GM19463 (cell line): ENCODE measurements around the gene CASTOR1.

ENCODE experiments used
- ATAC-seq: cut with Tn5 transposase; IDR thresholded peaks from one replicate; pipeline ENCODE4 v1.9.1; 2021; ENCODE audit warnings: mild to moderate bottlenecking, moderate library complexity; ENCODE audit not compliant: unreplicated experiment

Gene CASTOR1

GRCh38 chr22:30301995-30302809 is 12.9 kb upstream of the CASTOR1 start:
- no peak for ATAC-seq

DNA sequence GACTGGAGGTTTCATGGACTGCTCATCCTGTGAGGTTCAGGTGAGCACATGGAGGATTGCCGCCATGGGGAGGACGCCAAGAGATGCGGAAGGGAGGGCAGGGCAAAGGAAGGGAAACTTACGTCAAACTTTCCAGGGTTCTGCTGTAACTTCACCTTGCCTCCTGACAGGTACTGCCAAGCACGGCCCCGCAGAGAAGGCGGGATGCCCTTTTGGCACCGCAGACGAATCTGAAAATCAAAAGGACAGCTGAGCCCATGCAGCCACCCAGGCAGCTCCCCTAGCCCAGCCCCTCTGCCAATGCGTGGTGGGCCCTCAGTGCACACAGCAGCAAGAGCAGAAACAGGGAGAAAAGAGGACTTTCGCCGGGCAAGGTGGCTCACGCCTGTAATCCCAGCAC is 10.0 kb upstream of the CASTOR1 start:
- ATAC-seq: no peak

- no peak for ATAC-seq
These were observed 8.8 kb upstream of the CASTOR1 start for GRCh38 chr22:30297991-30298701.

GRCh38 chr22:30297276-30297990 is 8.1 kb upstream of the CASTOR1 start:
- ATAC-seq: no peak

GRCh38 chr22:30296833-30297232 is 7.5 kb upstream of the CASTOR1 start:
- no peak for ATAC-seq

DNA sequence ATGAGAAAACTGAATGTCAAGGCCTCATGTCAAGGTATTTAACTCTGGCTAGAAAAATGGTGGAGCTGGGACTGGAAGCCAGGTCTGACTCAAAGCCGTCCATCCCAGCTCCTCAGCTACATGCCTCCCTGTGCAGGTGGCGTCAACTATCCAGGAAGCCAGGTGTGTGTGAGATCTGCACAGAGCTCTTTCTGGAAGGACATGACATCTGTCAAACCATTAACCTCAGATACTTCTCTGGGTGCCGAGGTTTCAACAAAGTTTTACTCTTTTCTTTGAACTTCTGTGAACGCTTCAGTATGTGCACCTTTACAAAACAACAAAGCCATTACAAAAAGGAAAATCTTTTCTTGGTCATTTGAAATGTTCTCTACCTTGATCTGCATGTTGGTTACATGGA is 7.0 kb upstream of the CASTOR1 start:
- no peak for ATAC-seq

GRCh38 chr22:30295576-30295975 is 6.3 kb upstream of the CASTOR1 start:
- ATAC-seq: no peak

DNA sequence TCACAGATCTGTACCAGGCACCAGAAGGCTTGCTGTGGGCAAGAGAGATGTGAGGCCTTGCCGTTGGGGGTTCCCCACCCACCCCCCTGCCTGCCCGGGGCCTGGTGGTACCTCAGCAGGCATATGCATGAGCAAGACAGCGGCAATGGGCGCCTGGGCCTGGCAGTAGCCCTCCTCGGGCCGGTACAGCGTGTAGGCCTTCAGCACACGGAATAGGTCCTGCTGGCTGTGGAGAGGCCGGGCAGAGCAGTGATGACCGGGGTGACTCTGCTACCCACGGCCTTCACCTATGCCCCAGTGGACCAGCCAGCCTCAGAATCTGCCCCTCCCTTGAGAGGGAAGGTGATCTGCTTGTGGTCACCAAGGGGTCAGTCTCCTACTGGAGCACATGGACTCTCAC is 5.5 kb upstream of the CASTOR1 start:
- ATAC-seq: no peak

DNA sequence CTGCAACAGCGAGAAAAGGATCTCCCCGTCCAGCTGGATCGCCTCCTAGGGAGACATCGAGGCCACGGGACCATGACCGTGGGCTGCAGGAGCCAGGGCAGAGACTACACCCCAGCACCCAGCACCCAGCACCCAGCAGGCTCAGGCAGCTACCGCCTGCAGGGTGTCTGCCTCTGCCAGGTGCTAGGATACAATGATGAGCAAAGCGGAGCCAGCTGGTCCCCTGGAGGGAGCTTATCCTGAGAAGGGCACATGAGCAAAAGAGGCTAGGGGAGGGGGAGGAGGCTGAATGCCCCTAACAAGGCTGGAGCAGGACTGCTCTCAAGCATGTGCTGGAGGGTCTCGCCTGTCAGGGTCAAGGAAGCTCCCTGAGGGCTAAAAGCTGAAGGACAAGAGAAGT is 4.8 kb upstream of the CASTOR1 start:
- no peak for ATAC-seq

DNA sequence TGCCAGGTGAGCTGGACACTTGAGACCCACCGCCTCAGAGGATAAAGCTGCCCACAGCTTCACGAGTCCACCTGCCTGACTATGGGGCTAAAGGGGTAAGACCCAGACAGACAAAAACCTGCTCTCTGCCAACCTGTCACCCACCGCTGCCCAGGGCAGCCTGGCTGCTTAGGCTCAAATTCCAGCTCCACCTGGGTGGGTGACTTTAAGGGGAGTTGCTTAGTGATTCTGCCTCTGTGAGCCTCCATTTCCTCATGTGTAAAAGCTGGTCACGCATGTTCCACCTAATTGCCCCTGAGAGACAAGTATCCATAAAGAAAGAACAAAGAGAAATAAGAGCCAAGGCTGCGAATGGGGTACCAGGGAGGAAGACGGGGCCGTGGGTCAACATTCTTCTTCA is 3.7 kb upstream of the CASTOR1 start:
- no peak for ATAC-seq

- ATAC-seq: no peak
These were observed 3.0 kb upstream of the CASTOR1 start for GRCh38 chr22:30292069-30292970.

DNA sequence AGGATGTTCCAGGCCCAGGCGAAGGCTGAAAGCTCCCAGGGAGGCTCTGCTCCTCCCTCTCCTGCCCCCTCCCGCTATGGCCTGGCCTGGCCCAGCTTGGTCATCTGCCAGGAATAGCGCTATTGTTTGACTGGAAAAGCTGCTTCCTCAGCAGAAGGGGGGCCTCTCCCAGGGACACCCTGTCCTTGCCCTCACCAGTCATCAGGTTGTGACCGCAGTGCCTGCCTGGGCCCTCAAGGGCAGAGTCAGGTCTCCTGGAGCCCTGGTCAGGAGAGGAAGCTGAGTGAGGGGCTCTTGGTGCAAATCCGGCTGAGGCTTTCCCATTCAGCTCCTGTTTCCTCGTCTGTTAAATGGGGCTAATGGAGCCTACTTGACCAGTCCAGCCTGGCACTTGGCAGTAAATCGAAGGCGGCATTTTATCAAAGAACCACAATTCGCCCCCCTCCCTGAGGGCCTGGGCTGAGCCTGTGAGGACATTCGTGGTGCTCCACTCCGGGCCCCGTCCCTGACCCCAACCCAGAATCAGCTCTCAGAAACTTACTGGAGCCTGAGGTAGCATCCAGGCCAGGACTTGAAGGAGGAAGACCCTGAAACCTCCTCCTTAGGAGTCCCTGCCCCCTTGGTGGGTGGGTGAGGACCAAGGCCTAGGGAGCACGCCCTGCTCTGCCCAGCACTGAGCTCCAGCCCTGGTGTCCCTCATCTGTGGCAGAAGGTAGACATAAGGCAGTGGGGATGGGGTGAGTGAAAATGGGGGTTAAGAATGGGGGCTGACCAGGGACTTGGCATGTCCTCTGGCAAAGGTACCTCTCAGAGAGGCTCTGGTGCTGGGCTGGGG is 2.0 kb upstream of the CASTOR1 start:
- no peak for ATAC-seq

DNA sequence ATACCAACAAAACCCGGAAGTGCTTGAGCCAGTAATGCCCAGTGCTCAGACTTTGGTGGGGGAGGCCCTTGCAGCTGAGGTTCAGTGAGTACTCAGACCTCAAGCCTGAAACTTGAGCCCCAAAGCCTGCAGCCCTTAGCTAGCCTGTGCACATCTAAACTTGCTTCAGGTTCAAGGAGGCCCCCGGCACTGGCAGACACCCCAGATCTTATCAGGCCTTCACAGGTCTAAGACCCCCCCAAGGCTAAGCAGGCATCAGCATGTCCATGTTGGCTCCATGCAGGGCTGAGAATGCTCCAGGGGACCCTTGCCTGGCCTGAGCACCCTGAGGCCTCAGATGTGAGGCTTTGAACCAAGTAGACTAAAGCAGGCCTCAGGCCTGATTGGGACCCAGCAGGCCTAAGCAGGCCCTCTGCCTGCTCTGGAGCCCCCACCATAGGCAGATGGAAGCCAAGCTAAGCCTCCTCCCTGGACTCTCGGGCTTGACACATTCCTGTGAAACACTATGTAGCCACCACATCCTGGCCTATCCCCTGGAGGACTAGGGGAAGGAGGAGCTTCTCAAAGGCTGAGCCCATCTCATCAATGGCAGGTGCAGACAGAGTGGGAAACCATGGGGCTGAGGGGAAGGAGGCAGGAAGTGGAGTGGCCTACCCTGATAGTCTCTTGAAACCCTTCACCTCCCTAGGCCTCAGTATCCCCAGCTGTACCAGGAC is 1.2 kb upstream of the CASTOR1 start:
- no peak for ATAC-seq

DNA sequence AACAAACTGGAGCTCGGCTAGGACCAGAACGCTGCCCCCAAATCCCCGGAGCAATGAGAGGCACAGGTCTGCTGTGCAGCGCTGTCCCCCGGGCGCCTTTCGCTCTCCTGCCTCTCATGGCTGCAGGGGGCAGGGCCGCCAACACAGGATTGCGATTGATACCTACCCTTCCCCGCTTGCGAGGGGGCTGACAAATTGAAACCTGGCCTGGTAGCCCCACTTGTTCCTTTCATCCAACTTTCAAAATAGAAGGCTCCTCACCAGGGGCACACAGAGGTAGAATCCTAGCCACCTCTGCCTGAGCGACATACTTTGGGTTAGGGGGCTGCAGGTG is 642 bp upstream of the CASTOR1 start:
- peak; percentile 11 for ATAC-seq

GRCh38 chr22:30288419-30289140 is 725 bp downstream of the CASTOR1 start:
- no peak for ATAC-seq

DNA sequence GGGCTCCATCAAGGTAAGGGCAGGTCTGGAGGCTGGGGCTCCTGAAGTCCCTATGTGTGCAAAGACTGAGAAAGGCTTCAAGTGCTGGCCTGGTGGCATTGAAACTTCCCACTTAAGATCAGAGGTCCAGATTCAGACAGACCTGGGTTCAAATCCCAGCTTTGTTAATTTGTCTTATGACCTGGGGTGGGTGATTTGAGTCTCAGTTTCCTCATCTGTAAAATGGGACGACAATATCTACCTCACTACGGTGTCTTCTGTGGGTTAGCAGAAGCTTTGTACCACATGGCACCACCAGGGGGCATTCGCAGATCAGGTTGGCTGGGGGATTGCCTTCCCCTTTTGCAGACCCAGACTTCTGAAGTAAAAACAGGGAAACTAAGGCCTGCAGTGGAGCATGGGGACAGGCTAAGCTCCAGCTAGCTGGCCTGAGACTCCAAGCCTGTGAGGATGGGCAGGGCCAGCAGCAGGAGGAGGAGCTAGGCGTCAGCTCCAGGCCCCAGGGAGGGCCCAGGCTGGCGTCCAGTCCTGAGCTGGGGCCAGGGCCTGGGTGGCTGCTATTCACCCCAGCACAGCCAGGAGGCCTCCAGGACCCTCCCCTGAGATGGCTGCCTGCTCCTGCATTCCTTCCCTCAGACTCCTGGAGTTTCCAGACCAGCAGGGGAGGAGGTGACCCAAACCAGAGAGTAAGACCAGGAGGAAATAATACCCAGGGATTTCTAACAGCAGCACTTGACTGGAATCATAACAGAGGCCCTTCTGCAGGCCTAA is 1.5 kb downstream of the CASTOR1 start:
- ATAC-seq: no peak

GRCh38 chr22:30286813-30287647 is 2.3 kb downstream of the CASTOR1 start:
- ATAC-seq: no peak
